GM19455 (cell line): ENCODE data around the gene UQCR11.

Source experiments
- ATAC-seq: cut with Tn5 transposase; IDR thresholded peaks from one replicate; pipeline ENCODE4 v1.9.1; 2021; ENCODE audit not compliant: unreplicated experiment

UQCR11 gene

DNA sequence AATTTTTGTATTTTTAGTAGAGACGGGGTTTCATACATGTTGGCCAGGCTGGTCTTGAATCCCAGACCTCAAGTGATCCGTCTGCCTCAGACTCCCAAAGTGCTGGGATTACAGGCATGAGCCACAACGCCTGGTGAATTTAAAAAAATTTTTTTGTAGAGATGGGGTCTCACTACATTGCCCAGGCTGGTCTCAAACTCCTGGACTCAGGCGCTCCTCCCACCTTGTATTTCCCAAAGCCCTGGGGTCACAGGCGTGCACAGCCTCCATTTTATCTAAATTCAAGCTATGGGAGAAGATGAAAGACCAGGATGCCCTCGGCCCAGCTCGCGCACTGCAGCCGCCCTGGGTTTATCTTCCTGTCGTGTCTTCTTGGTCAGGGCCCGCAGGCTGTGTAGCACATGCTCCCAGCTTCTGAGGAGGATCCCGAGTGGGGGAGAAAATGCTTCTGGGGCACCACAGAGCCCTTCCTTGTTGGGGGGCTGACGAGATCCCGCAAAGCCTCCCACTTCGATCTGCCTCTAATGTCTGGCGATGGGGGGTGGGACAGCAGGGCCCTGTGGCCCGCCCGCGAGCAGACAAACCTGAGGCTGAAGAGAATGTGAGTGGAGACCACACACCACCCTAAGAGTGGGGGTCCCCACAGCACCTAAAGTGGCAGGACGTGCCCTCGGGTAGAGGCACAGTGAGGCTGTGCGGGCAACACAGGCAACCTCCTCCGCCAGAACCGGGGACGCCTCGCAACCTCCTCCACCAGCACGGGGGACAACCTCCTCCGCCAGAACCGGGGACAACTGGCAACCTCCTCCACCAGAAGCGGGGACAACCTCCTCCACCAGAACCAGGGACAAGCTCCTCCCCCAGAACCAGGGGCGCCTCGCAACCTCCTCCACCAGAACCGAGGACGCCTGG is 31.3 kb upstream of the UQCR11 start:
- ATAC-seq, result no peak

DNA sequence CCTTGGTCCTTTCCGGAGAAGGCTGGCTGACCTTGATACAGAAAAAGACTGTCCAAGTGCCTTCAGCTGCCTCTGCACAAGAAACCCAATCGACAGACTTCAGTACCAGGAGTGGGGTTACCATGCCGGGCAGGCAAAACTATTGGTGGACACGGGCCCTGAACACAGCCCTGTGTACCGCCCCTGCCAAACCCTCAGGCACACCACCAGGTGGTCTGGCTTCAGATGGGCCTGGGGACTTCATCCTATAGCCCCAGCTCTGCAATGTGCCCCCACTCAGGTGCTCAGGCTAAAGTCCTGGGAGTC is 29.6 kb upstream of the UQCR11 start:
- no peak for ATAC-seq

- ATAC-seq, result no peak
These were observed 29.1 kb upstream of the UQCR11 start for GRCh38 chr19:1634242-1634937.

- no peak for ATAC-seq
These were observed 28.1 kb upstream of the UQCR11 start for GRCh38 chr19:1633269-1633826.

GRCh38 chr19:1632462-1633268 is 27.4 kb upstream of the UQCR11 start:
- ATAC-seq, result no peak

DNA sequence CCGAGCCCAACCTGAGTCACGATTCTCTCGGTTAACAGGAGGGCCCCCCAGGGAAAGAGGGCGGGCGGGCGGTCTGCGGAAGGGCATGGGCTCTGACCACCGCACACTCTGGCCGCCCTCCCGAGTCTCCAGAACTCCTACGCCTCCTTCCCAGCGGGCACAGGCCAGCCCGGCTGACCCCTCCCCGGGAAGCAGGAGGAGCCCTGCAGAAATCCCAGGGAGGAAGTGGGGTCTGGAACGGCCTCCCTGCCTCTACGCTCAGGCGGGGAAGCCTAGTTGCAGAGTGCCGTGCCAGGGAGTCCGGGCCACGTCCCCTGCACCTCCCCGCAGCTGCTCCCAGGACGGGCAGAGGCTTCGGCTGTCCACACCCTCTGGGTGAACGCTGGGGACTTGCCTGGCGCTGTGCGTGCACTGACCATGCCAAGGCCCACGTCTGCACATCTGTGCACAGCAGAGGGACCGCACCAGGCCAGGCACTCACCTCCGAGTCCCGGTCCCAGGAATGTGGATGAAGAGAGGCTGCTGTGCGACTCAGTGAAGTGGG is 26.4 kb upstream of the UQCR11 start:
- no peak for ATAC-seq

DNA sequence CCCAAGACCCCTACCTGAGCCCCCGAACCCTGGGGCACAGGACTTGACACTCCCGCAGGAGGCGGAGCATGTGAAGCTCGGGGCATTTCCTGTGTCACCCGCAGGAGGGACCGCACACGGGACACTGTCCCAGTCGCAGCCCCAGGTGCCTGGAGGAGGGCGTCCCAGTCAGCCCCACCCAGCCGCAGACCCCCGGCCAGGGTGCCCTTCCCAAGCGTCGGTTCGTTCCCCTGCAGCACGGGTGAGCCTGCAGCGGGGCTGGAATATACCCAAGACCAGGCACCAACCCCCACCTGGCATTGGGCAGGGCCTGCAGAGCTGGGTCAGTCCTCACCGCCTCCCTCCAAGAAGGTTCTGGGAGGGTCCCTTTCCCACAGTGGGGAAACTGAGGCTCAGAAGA is 25.5 kb upstream of the UQCR11 start:
- no peak for ATAC-seq

DNA sequence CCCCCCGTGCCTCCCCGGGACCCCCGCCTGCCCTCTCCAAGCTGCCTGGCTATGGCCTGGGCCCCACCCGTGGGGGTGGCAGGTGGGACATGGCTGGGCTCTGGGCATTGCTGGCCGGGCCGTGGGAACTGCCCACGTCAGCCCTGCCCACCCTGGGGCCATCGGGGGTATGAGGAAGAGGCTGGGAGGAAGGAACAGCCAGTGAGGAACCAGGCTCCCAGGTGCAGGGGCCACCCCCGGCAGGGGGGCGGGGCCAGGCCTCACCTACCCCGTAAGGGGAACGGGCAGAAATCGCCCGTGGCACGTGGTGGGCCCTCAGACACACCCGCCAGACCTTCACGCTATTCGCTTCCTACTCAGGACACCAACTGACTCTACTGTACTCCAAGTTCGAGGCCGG is 24.8 kb upstream of the UQCR11 start:
- no peak for ATAC-seq

GRCh38 chr19:1629256-1629808 is 24.1 kb upstream of the UQCR11 start:
- ATAC-seq, result no peak

DNA sequence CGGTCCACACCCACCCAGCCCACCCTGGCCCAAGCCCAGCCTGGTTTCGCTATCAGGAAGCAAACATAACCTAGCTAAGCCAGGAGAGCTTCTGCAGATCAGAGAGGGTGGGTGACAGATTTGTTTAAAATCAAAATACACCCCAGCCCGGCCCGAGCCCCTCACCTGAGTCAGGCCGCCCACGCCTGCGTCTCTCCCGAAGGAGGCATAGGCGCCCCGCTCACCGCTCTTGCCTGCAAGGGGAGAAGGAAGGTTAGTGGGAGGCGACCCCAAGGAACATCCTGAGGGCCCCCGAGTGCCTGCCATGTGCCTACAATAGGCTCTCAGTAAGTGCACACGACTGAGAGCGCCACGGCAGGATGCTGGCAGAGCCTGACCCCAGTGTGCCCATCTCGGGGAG is 21.9 kb upstream of the UQCR11 start:
- ATAC-seq, result no peak

DNA sequence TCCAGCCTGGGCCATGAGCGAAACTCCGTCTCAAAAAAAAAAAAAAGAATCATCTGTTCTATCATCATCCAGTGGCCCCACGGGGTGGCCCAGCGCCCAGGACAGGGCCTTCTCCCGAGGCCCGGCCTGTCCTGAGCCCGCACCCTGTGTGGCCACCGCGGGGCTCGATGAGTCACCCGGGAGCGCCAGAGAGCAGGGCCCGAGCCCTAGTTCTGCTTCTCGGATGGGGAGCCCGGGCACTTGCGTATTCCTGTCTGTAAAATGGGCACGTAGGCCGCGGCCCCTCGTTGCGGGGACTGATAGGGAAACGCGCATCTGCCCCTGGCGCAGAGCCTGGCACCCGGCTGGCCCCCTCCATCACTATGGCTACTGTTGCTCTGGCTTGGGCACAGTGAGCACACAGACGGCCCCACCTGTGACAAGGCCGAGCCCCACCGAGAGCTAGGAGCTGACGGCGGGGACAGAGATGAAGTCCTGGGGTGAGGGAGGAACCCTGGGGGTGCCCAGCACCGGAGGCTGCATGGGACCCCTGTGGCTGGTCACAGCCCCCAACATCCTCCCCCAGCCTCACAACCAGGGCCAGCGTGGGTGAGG is 21.3 kb upstream of the UQCR11 start:
- no peak for ATAC-seq

DNA sequence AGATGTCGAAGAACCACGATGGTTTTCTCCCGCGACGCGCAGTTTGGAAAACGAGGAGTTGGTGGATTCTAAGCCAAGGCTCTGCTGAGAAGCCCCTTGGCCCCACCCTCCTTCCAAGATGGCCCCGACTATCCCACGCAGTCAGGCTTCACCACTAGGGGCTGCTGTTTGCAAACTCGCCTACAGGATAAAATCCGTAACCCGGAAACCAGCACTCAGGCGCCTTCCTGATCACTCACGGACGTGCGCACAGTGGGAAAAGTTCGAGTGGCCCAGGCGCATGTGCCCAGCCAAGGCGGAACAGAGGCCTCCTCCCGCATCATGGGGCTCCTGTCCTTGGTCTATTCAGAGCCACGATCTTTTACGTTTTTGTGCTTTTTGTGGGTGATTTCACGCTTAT is 19.2 kb upstream of the UQCR11 start:
- no peak for ATAC-seq

DNA sequence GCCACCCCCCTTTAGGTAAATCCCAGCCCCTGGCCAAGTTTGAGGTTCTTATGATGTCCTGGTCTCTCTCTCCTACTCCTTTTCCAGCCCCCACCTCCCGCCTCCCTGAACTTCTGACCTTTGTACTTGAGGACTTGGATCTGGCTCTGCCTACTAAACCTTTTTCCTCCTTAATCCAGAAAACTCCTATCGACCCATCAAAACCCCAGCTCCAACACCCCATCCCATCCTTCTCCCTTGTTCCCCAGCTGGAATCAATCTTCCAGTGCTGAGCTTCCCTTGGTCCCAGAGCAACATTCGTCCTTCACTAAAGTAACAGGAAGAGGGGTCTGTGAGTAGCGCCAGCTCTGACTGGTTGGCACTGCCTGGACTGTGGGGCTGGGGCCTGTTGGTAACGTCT is 17.3 kb upstream of the UQCR11 start:
- no peak for ATAC-seq

GRCh38 chr19:1622007-1622406 is 16.7 kb upstream of the UQCR11 start:
- no peak for ATAC-seq

- ATAC-seq, result no peak
These were observed 16.3 kb upstream of the UQCR11 start for GRCh38 chr19:1621574-1621973.

GRCh38 chr19:1621021-1621420 is 15.8 kb upstream of the UQCR11 start:
- no peak for ATAC-seq

DNA sequence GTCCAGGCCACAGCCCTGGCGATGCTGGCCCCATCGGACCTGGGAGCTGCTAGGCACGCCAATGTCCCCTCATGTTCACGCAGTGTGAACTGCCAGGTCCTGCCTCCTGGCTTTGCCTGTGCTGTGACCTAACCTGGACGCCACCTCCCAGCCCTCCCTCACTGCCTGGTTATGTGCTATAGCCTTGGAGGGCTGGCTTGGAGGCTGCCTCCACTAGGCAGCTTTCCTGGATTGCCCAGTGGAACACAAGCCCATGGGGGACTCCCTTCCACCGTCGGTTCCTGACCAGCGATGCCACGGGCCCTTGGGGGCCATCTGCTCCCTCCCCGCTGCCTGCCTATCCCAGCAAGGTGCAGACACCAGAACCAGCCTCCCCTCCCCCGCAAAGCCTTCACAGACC is 15.2 kb upstream of the UQCR11 start:
- no peak for ATAC-seq

DNA sequence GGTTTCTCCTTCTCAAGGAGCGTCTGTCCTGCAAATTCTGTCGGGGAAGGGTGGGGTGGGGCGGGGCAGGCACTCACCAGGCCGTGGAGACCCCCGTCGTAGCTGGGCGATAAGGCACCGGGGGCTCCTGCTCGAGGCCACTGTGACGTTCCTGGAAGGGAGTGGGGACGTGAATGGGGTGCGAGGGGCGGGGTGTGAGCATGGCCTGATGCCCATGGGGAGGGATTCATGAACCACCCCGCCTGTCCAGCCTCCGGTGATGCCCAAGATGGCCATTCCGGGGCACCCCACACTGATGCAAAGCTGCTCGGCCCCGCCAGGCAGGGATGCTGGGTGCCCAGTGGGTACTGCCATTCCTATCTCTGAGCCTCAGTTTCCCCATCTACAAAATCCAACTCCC is 14.4 kb upstream of the UQCR11 start:
- no peak for ATAC-seq

DNA sequence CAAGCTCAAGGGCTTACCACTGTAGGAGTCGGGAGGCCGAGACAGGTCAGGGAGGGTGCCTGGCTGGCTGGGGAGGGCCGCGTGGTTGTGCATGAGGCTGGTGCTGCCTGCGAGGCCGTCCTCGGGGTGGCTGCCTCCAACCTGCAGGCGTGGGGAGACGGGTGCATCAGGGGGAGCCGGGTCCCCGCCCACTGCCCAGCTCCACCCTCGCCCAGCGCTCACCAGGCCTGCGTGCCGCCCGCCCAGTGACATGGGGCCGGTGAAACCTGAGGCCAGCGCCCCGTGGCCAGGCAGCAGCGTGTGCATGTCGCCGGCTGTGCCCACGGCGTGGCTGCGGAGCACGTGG is 13.8 kb upstream of the UQCR11 start:
- no peak for ATAC-seq
